ENCODE results near the gene SPSB1.

SPSB1 gene

DNA sequence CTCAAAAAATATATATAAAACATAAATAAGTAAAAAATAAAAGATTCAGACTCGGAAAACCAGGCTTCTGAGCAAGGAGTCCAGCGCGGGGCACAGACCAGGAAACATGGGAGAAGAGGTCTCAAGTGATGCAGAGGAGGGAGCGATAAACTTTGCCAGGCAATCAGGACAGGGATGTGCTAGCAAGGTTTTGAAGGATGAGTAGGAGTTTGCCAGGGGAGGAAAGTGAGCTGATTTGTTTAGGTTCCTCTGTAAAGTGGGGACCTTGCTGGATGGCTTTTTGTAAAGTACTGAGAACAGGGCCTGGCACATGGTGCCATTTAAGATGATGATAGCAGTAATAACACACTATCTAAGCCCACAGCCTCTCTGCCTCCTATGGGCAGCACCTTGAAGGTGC lies 86.1 kb downstream of the SPSB1 start:
- Histone ChIP-seq H2BK12ac (ENCODE audit: low read length) (peak overlapping the region; percentile 69), H3K27ac (ENCODE audit: low read depth, low read length) (no peak overlapping the region), H2AK5ac (ENCODE audit: low read length) (no peak overlapping the region), H3K9ac (ENCODE audit: low read length) (no peak overlapping the region), H3K14ac (ENCODE audit: low read length) (peak overlapping the region; percentile 28), H4K8ac (ENCODE audit: low read depth, low read length) (no peak overlapping the region), H3K9me3 (ENCODE audit: insufficient read depth, low read depth, low read length) (peaks cover 2% of the 10 kb centered on the region), H3K79me1 (ENCODE audit: low read length) (peaks cover 56% of the 10 kb centered on the region), H4K91ac (ENCODE audit: low read depth, low read length) (peak overlapping the region; percentile 51), H3K23ac (ENCODE audit: low read length) (no peak overlapping the region), H2AFZ (ENCODE audit: insufficient read depth, low read length, poor library complexity) (no peak overlapping the region), H3K79me2 (ENCODE audit: control insufficient read depth, insufficient read depth, low read length, poor library complexity) (peaks cover 11% of the 10 kb centered on the region), H3K36me3 (ENCODE audit: control insufficient read depth in 1 of 2, insufficient read depth in 2 of 2, low read length in 2 of 2) (no peaks in the 10 kb centered on the region), H3K27me3 (ENCODE audit: insufficient read depth, low read length) (no peaks in the 10 kb centered on the region), H3K4ac (ENCODE audit: low read depth, low read length) (no peak overlapping the region), H4K12ac (ENCODE audit: low read depth, low read length) (no peak overlapping the region), H3K4me1 (ENCODE audit: control insufficient read depth in 1 of 2, insufficient read depth in 2 of 2, low read length in 2 of 2) (peaks cover 37 to 41% of the 10 kb centered on the region in 2 experiments), H2BK120ac (ENCODE audit: insufficient read depth, low read length, poor library complexity) (peak overlapping the region; percentile 49), H3K4me2 (ENCODE audit: low read length) (no peak overlapping the region), H2BK5ac (ENCODE audit: low read depth, low read length, poor library complexity) (no peak overlapping the region), H3K18ac (ENCODE audit: low read length) (no peak overlapping the region), H3K4me3 (ENCODE audit: low read depth, low read length) (no peak overlapping the region)
- WGBS (ENCODE audit: extremely low coverage, insufficient coverage, insufficient read length), result no CpG with 5 or more reads among the region's 4 CpGs
- DNase-seq, result no peak

- Histone ChIP-seq H3K23ac (ENCODE audit: low read length) (no peak overlapping the region), H3K9me3 (ENCODE audit: insufficient read depth, low read depth, low read length) (peaks cover 2% of the 10 kb centered on the region), H3K9ac (ENCODE audit: low read length) (no peak overlapping the region), H3K27me3 (ENCODE audit: insufficient read depth, low read length) (no peaks in the 10 kb centered on the region), H2BK5ac (ENCODE audit: low read depth, low read length, poor library complexity) (no peak overlapping the region), H3K27ac (ENCODE audit: low read depth, low read length) (no peak overlapping the region), H2AK5ac (ENCODE audit: low read length) (no peak overlapping the region), H4K12ac (ENCODE audit: low read depth, low read length) (no peak overlapping the region), H3K18ac (ENCODE audit: low read length) (no peak overlapping the region), H3K4ac (ENCODE audit: low read depth, low read length) (no peak overlapping the region), H3K36me3 (ENCODE audit: control insufficient read depth in 1 of 2, insufficient read depth in 2 of 2, low read length in 2 of 2) (no peaks in the 10 kb centered on the region), H3K4me2 (ENCODE audit: low read length) (no peak overlapping the region), H2BK120ac (ENCODE audit: insufficient read depth, low read length, poor library complexity) (peak overlapping the region; percentile 62), H2AFZ (ENCODE audit: insufficient read depth, low read length, poor library complexity) (no peak overlapping the region), H2BK12ac (ENCODE audit: low read length) (no peak overlapping the region), H3K79me1 (ENCODE audit: low read length) (peaks cover 56% of the 10 kb centered on the region), H3K4me3 (ENCODE audit: low read depth, low read length) (no peak overlapping the region), H3K79me2 (ENCODE audit: control insufficient read depth, insufficient read depth, low read length, poor library complexity) (peaks cover 11% of the 10 kb centered on the region), H4K91ac (ENCODE audit: low read depth, low read length) (no peak overlapping the region), H4K8ac (ENCODE audit: low read depth, low read length) (no peak overlapping the region), H3K4me1 (ENCODE audit: control insufficient read depth in 1 of 2, insufficient read depth in 2 of 2, low read length in 2 of 2) (peaks cover 37 to 42% of the 10 kb centered on the region in 2 experiments), H3K14ac (ENCODE audit: low read length) (no peak overlapping the region)
- WGBS (ENCODE audit: extremely low coverage, insufficient coverage, insufficient read length), result no CpG with 5 or more reads among the region's 6 CpGs
- no peak for DNase-seq
These were observed 88.0 kb downstream of the SPSB1 start for GRCh38 chr1:9380711-9381110.

- H3K4me2 ChIP-seq (ENCODE audit: low read length), result no peak overlapping the region
- H3K27ac ChIP-seq (ENCODE audit: low read depth, low read length), result no peak overlapping the region
- H3K4me1 ChIP-seq (ENCODE audit: control insufficient read depth in 1 of 2, insufficient read depth in 2 of 2, low read length in 2 of 2), result peaks cover 31 to 33% of the 10 kb centered on the region in 2 experiments
- H2BK120ac ChIP-seq (ENCODE audit: insufficient read depth, low read length, poor library complexity), result peak overlapping the region; percentile 84
- peak overlapping the region; percentile 57 for H3K14ac ChIP-seq (ENCODE audit: low read length)
- H3K36me3 ChIP-seq (ENCODE audit: control insufficient read depth in 1 of 2, insufficient read depth in 2 of 2, low read length in 2 of 2), result no peaks in the 10 kb centered on the region
- peaks cover 6% of the 10 kb centered on the region for H3K79me2 ChIP-seq (ENCODE audit: control insufficient read depth, insufficient read depth, low read length, poor library complexity)
- peaks cover 53% of the 10 kb centered on the region for H3K79me1 ChIP-seq (ENCODE audit: low read length)
- no peak overlapping the region for H3K4ac ChIP-seq (ENCODE audit: low read depth, low read length)
- H3K4me3 ChIP-seq (ENCODE audit: low read depth, low read length), result no peak overlapping the region
- H2AFZ ChIP-seq (ENCODE audit: insufficient read depth, low read length, poor library complexity), result no peak overlapping the region
- peak overlapping the region; percentile 63 for H2AK5ac ChIP-seq (ENCODE audit: low read length)
- H4K91ac ChIP-seq (ENCODE audit: low read depth, low read length), result peak overlapping the region; percentile 57
- peaks cover 5% of the 10 kb centered on the region for H3K9me3 ChIP-seq (ENCODE audit: insufficient read depth, low read depth, low read length)
- no peak overlapping the region for H3K9ac ChIP-seq (ENCODE audit: low read length)
- H4K8ac ChIP-seq (ENCODE audit: low read depth, low read length), result peak overlapping the region; percentile 32
- H4K12ac ChIP-seq (ENCODE audit: low read depth, low read length), result no peak overlapping the region
- H2BK12ac ChIP-seq (ENCODE audit: low read length), result peak overlapping the region; percentile 34
- no peak for DNase-seq
- no CpG with 5 or more reads among the region's 20 CpGs for WGBS (ENCODE audit: extremely low coverage, insufficient coverage, insufficient read length)
- peak overlapping the region; percentile 65 for H2BK5ac ChIP-seq (ENCODE audit: low read depth, low read length, poor library complexity)
- H3K18ac ChIP-seq (ENCODE audit: low read length), result peak overlapping the region; percentile 2
- no peaks in the 10 kb centered on the region for H3K27me3 ChIP-seq (ENCODE audit: insufficient read depth, low read length)
- no peak overlapping the region for H3K23ac ChIP-seq (ENCODE audit: low read length)
These were observed 90.2 kb downstream of the SPSB1 start for GRCh38 chr1:9382643-9383491.

GRCh38 chr1:9384128-9384527 lies 91.4 kb downstream of the SPSB1 start:
- peaks cover 40% of the 10 kb centered on the region in 2 experiments for H3K4me1 ChIP-seq (ENCODE audit: control insufficient read depth in 1 of 2, insufficient read depth in 2 of 2, low read length in 2 of 2)
- H4K8ac ChIP-seq (ENCODE audit: low read depth, low read length), result peak overlapping the region; percentile 23
- H3K4me3 ChIP-seq (ENCODE audit: low read depth, low read length), result no peak overlapping the region
- H4K91ac ChIP-seq (ENCODE audit: low read depth, low read length), result peak overlapping the region; percentile 96
- peak overlapping the region; percentile 86 for H2BK12ac ChIP-seq (ENCODE audit: low read length)
- H3K14ac ChIP-seq (ENCODE audit: low read length), result peak overlapping the region; percentile 71
- no peak overlapping the region for H3K4me2 ChIP-seq (ENCODE audit: low read length)
- H3K18ac ChIP-seq (ENCODE audit: low read length), result peak overlapping the region; percentile 27
- WGBS (ENCODE audit: extremely low coverage, insufficient coverage, insufficient read length), result no CpG with 5 or more reads among the region's 7 CpGs
- no peaks in the 10 kb centered on the region for H3K36me3 ChIP-seq (ENCODE audit: control insufficient read depth in 1 of 2, insufficient read depth in 2 of 2, low read length in 2 of 2)
- H3K4ac ChIP-seq (ENCODE audit: low read depth, low read length), result peak overlapping the region; percentile 60
- peak overlapping the region; percentile 24 for H2AFZ ChIP-seq (ENCODE audit: insufficient read depth, low read length, poor library complexity)
- DNase-seq, result no peak
- peak overlapping the region; percentile 56 for H3K27ac ChIP-seq (ENCODE audit: low read depth, low read length)
- H3K23ac ChIP-seq (ENCODE audit: low read length), result no peak overlapping the region
- peaks cover 55% of the 10 kb centered on the region for H3K79me1 ChIP-seq (ENCODE audit: low read length)
- peaks cover 8% of the 10 kb centered on the region for H3K79me2 ChIP-seq (ENCODE audit: control insufficient read depth, insufficient read depth, low read length, poor library complexity)
- H4K12ac ChIP-seq (ENCODE audit: low read depth, low read length), result peak overlapping the region; percentile 6
- H3K9me3 ChIP-seq (ENCODE audit: insufficient read depth, low read depth, low read length), result peaks cover 5% of the 10 kb centered on the region
- peak overlapping the region; percentile 92 for H2BK120ac ChIP-seq (ENCODE audit: insufficient read depth, low read length, poor library complexity)
- no peak overlapping the region for H3K9ac ChIP-seq (ENCODE audit: low read length)
- no peaks in the 10 kb centered on the region for H3K27me3 ChIP-seq (ENCODE audit: insufficient read depth, low read length)
- H2AK5ac ChIP-seq (ENCODE audit: low read length), result peak overlapping the region; percentile 94
- peak overlapping the region; percentile 65 for H2BK5ac ChIP-seq (ENCODE audit: low read depth, low read length, poor library complexity)
